HG03159 (cell line): ENCODE results near the gene WNT7B.

Source experiments
- ATAC-seq: cut with Tn5 transposase; IDR thresholded peaks from one replicate; pipeline ENCODE4 v1.9.1; 2021; ENCODE audit warnings: mild to moderate bottlenecking, moderate library complexity; ENCODE audit not compliant: unreplicated experiment

WNT7B gene

GRCh38 chr22:45879552-45879949 is 97.4 kb downstream of the WNT7B start:
- no peak for ATAC-seq

- ATAC-seq = no peak
Observed at GRCh38 chr22:45878901-45879551, 97.9 kb downstream of the WNT7B start.

GRCh38 chr22:45878051-45878781 is 98.7 kb downstream of the WNT7B start:
- no peak for ATAC-seq

- ATAC-seq = no peak
Observed at GRCh38 chr22:45877651-45878050, 99.3 kb downstream of the WNT7B start.

GRCh38 chr22:45877036-45877380 is 100.0 kb downstream of the WNT7B start:
- no peak for ATAC-seq

GRCh38 chr22:45876136-45877035 is 100.6 kb downstream of the WNT7B start:
- ATAC-seq = no peak

- ATAC-seq = no peak
Observed at GRCh38 chr22:45872659-45873263, 104.2 kb downstream of the WNT7B start.

- no peak for ATAC-seq
Observed at GRCh38 chr22:45871721-45872120, 105.2 kb downstream of the WNT7B start.
